T-helper 22 cell (primary cell): ENCODE measurements around the gene WDR1.
"Not testable (repeated sequence)": the region's sequence is repeated elsewhere in the genome, so short reads cannot be mapped to it uniquely, and the experiment has no call there.

Experiments
- DNase-seq: peaks from one replicate; pipeline ENCODE4 v3.0.0-alpha.2; 2020; ENCODE audit warnings: low read depth

The WDR1 gene

GRCh38 chr4:10130178-10130888 is 13.7 kb upstream of the WDR1 start:
- no peak for DNase-seq

- no peak for DNase-seq
These were observed 12.9 kb upstream of the WDR1 start for GRCh38 chr4:10129196-10130177.

GRCh38 chr4:10128761-10129160 is 12.2 kb upstream of the WDR1 start:
- DNase-seq: no peak

- DNase-seq: not testable (repeated sequence)
These were observed 10.9 kb upstream of the WDR1 start for GRCh38 chr4:10127531-10127930.

GRCh38 chr4:10124167-10124930 is 7.8 kb upstream of the WDR1 start:
- no peak for DNase-seq

GRCh38 chr4:10123227-10124101 is 6.9 kb upstream of the WDR1 start:
- DNase-seq: no peak

- no peak for DNase-seq
These were observed 5.8 kb upstream of the WDR1 start for GRCh38 chr4:10122236-10122932.

- DNase-seq: no peak
These were observed 5.1 kb upstream of the WDR1 start for GRCh38 chr4:10121568-10122208.

GRCh38 chr4:10120943-10121567 is 4.5 kb upstream of the WDR1 start:
- no peak for DNase-seq

- DNase-seq: no peak
These were observed 3.2 kb upstream of the WDR1 start for GRCh38 chr4:10119773-10120172.

- DNase-seq: no peak
These were observed 2.7 kb upstream of the WDR1 start for GRCh38 chr4:10119278-10119677.

- no peak for DNase-seq
These were observed 1.7 kb upstream of the WDR1 start for GRCh38 chr4:10118048-10119004.

GRCh38 chr4:10117359-10118047 is 904 bp upstream of the WDR1 start:
- DNase-seq: no peak

- peak; percentile 68 for DNase-seq
These were observed 616 bp downstream of the WDR1 start for GRCh38 chr4:10115797-10116568.

- no peak for DNase-seq
These were observed 1.3 kb downstream of the WDR1 start for GRCh38 chr4:10115271-10115796.

- DNase-seq: no peak
These were observed 2.0 kb downstream of the WDR1 start for GRCh38 chr4:10114607-10115006.

GRCh38 chr4:10114147-10114546 is 2.5 kb downstream of the WDR1 start:
- no peak for DNase-seq
